IMR-90 (cell line): ENCODE results near the gene TEX2. TPM values are rescaled to one million over a fixed set of nuclear protein-coding genes. Genes with fewer than 3 reads are reported as not detected.

ENCODE experiments used
- ATAC-seq: fragments of 200-7000 bp; cut with Tn5 transposase; 2 replicates; pipeline ENCODE4 v1.9.1; 2020; ENCODE audit warnings: low read depth, mild to moderate bottlenecking, moderate library complexity
- BruUV-seq: library from RNA; stranded (reverse); fragments of 400-500 nt; replicated peaks from 2 replicates; lab custom pipeline; 2021; lab: Mats Ljungman, UMichigan
- CTCF ChIA-PET: fragments of 300-600 bp; formaldehyde crosslinking; extraction: SDS; loops from one replicate; lab custom pipeline; 2021; ENCODE audit warnings: antibody characterized with exemption; lab: Yijun Ruan, JAX
- POLR2A ChIA-PET: fragments of 300-600 bp; sonication (Branson Sonifier 250); formaldehyde crosslinking; loops from one replicate; lab custom pipeline; 2022; ENCODE audit warnings: antibody characterized with exemption; ENCODE audit not compliant: unreplicated experiment; lab: Charles Lee
- DNase-seq: peaks from one replicate; pipeline ENCODE4 v3.0.0; 2013
- H2AFZ ChIP-seq: replicated peaks from 2 replicates; pipeline ENCODE3; 2013; ENCODE audit warnings: low read length, mild to moderate bottlenecking; ENCODE audit not compliant: poor library complexity
- H2AK5ac ChIP-seq: 2 replicates; pipeline ENCODE4 v1.6.1; 2013; ENCODE audit warnings: low read depth, low read length, inconsistent platforms
- H2AK9ac ChIP-seq: replicated peaks from 2 replicates; pipeline ENCODE3; 2013; ENCODE audit warnings: mild to moderate bottlenecking, low read depth, low read length, moderate library complexity; ENCODE audit not compliant: poor library complexity
- H2BK120ac ChIP-seq: 2 replicates; pipeline ENCODE4 v1.6.1; 2013; ENCODE audit warnings: low read depth, low read length, inconsistent platforms
- H2BK15ac ChIP-seq: 3 replicates; pipeline ENCODE4 v1.6.1; 2013; ENCODE audit warnings: low read depth, low read length, inconsistent platforms
- H2BK20ac ChIP-seq: 2 replicates; pipeline ENCODE4 v1.6.1; 2013; ENCODE audit warnings: low read depth, mild to moderate bottlenecking, inconsistent platforms, low read length, moderate library complexity
- H2BK5ac ChIP-seq: 2 replicates; pipeline ENCODE4 v1.6.1; 2013; ENCODE audit warnings: mild to moderate bottlenecking, low read depth, low read length, inconsistent platforms; ENCODE audit not compliant: poor library complexity, severe bottlenecking
- H3K14ac ChIP-seq: replicated peaks from 2 replicates; pipeline ENCODE4 v1.6.1; 2013; ENCODE audit warnings: low read depth, low read length, inconsistent platforms
- H3K18ac ChIP-seq: 2 replicates; pipeline ENCODE4 v1.6.1; 2013; ENCODE audit warnings: low read depth, low read length, control low read depth
- H3K23ac ChIP-seq: 2 replicates; pipeline ENCODE4 v1.6.1; 2013; ENCODE audit warnings: low read depth, low read length, inconsistent platforms
- H3K27ac ChIP-seq: 2 replicates; pipeline ENCODE4 v1.5.1; 2013; ENCODE audit warnings: mild to moderate bottlenecking, control low read depth, low read length; ENCODE audit not compliant: insufficient read depth
- H3K27me3 ChIP-seq: 2 replicates; pipeline ENCODE4 v1.6.1; 2013; ENCODE audit warnings: low read length; ENCODE audit not compliant: control insufficient read depth, insufficient read depth
- H3K36me3 ChIP-seq: 2 replicates; pipeline ENCODE4 v1.6.1; 2013; ENCODE audit warnings: low read length, mixed read lengths; ENCODE audit not compliant: control insufficient read depth, insufficient read depth
- H3K4ac ChIP-seq: 2 replicates; pipeline ENCODE4 v1.6.1; 2013; ENCODE audit warnings: low read depth, low read length, inconsistent platforms
- H3K4me1 ChIP-seq: 2 replicates; pipeline ENCODE4 v1.6.1; 2013; ENCODE audit warnings: low read length, mixed read lengths; ENCODE audit not compliant: control insufficient read depth, insufficient read depth
- H3K4me2 ChIP-seq: 2 replicates; pipeline ENCODE4 v1.6.1; 2013; ENCODE audit warnings: low read depth, mild to moderate bottlenecking, control low read depth, low read length, moderate library complexity
- H3K4me3 ChIP-seq: 2 replicates; pipeline ENCODE4 v1.5.1; 2013; ENCODE audit warnings: low read depth, mild to moderate bottlenecking, control low read depth, low read length, moderate library complexity; ENCODE audit not compliant: insufficient read depth
- H3K56ac ChIP-seq: 2 replicates; pipeline ENCODE4 v1.6.1; 2013; ENCODE audit warnings: low read length, inconsistent platforms; ENCODE audit not compliant: insufficient read depth; ENCODE audit errors: extremely low read depth
- H3K79me1 ChIP-seq, 2 experiments: 2 replicates each; pipeline ENCODE4 v1.6.1; 2013; ENCODE audit warnings: low read length in 2 of 2, inconsistent platforms in 1 of 2, low read depth in 1 of 2
- H3K9ac ChIP-seq: 2 replicates; pipeline ENCODE4 v1.6.1; 2013; ENCODE audit warnings: low read depth, low read length, control low read depth
- H3K9me1 ChIP-seq: 2 replicates; pipeline ENCODE4 v1.6.1; 2013; ENCODE audit warnings: low read length, inconsistent platforms; ENCODE audit not compliant: insufficient read depth
- H3K9me3 ChIP-seq: 2 replicates; pipeline ENCODE4 v1.6.1; 2013; ENCODE audit warnings: low read length; ENCODE audit not compliant: control insufficient read depth, insufficient read depth
- H4K20me1 ChIP-seq: 2 replicates; pipeline ENCODE4 v1.6.1; 2013; ENCODE audit warnings: low read length, inconsistent platforms; ENCODE audit not compliant: insufficient read depth
- H4K5ac ChIP-seq: 2 replicates; pipeline ENCODE4 v1.6.1; 2013; ENCODE audit warnings: mild to moderate bottlenecking, low read depth, low read length, control low read depth
- H4K8ac ChIP-seq, 2 experiments: 2 replicates each; pipeline ENCODE4 v1.6.1; 2013; ENCODE audit warnings: low read depth in 2 of 2, low read length in 2 of 2, control low read depth in 1 of 2, inconsistent platforms in 1 of 2
- H4K91ac ChIP-seq: 2 replicates; pipeline ENCODE4 v1.6.1; 2013; ENCODE audit warnings: low read depth, low read length, inconsistent platforms; ENCODE audit not compliant: insufficient read depth
- BHLHE40 ChIP-seq: fragments of 150-350 bp; IDR thresholded peaks from 2 replicates; pipeline ENCODE4 v1.6.1; 2016; ENCODE audit warnings: mild to moderate bottlenecking, low read depth, low read length
- CEBPB ChIP-seq: IDR thresholded peaks from 2 replicates; pipeline ENCODE4 v1.6.1; 2012; ENCODE audit warnings: low read depth, low read length, improper control_type of control experiment
- CHD1 ChIP-seq: IDR thresholded peaks from 2 replicates; pipeline ENCODE4 v1.6.1; 2012; ENCODE audit warnings: low read depth, low read length, improper control_type of control experiment
- FOS ChIP-seq: fragments of 150-350 bp; IDR thresholded peaks from 2 replicates; pipeline ENCODE4 v1.6.1; 2016; ENCODE audit warnings: low read depth, low read length
- MAFK ChIP-seq: IDR thresholded peaks from 2 replicates; pipeline ENCODE4 v1.6.1; 2012; ENCODE audit warnings: low read depth, low read length, improper control_type of control experiment
- MAZ ChIP-seq: IDR thresholded peaks from 2 replicates; pipeline ENCODE4 v1.6.1; 2012; ENCODE audit warnings: low read depth, mild to moderate bottlenecking, low read length, improper control_type of control experiment, moderate library complexity, borderline replicate concordance
- MXI1 ChIP-seq: IDR thresholded peaks from 2 replicates; pipeline ENCODE4 v1.6.1; 2012; ENCODE audit warnings: low read depth, mild to moderate bottlenecking, low read length, moderate library complexity, borderline replicate concordance
- NFE2L2 ChIP-seq: fragments of 150-350 bp; IDR thresholded peaks from 2 replicates; pipeline ENCODE4 v1.6.1; 2016; ENCODE audit warnings: low read depth, mild to moderate bottlenecking, low read length
- POLR2A ChIP-seq: IDR thresholded peaks from 2 replicates; pipeline ENCODE4 v1.6.1; 2012; ENCODE audit warnings: mild to moderate bottlenecking, low read depth, low read length
- RAD21 ChIP-seq: IDR thresholded peaks from 2 replicates; pipeline ENCODE4 v1.6.1; 2012; ENCODE audit warnings: low read length, improper control_type of control experiment
- RCOR1 ChIP-seq: IDR thresholded peaks from 2 replicates; pipeline ENCODE4 v1.6.1; 2012; ENCODE audit warnings: mild to moderate bottlenecking, low read length, improper control_type of control experiment; ENCODE audit not compliant: insufficient replicate concordance
- RFX5 ChIP-seq: IDR thresholded peaks from 2 replicates; pipeline ENCODE4 v1.8.0; 2012; ENCODE audit warnings: low read depth, mild to moderate bottlenecking, low read length, moderate library complexity
- SMC3 ChIP-seq: fragments of 150-350 bp; IDR thresholded peaks from 2 replicates; pipeline ENCODE4 v1.6.1; 2016; ENCODE audit warnings: low read depth, mild to moderate bottlenecking, antibody characterized with exemption, low read length, moderate library complexity
- WGBS, 2 experiments: methylation state at CpG; one replicate each; pipeline versions ENCODE4 v1.1.5 to v1.1.7; 2013; ENCODE audit warnings: missing lambda C conversion rate in 2 of 2; ENCODE audit not compliant: insufficient read length in 1 of 2; ENCODE audit errors: extremely low coverage in 2 of 2; 5-methylcytosine and 5-hydroxymethylcytosine counted together
- dilution Hi-C: fragments of 300-500 bp; cut with HindIII; formaldehyde crosslinking; loops from one replicate; pipeline ENCODE4 v1.14.3; 2018; ENCODE audit warnings: low sequenced_read_pairs; ENCODE audit not compliant: unreplicated experiment
- in situ Hi-C: fragments of 300-500 bp; cut with MboI; formaldehyde crosslinking; loops from 3 replicates; pipeline ENCODE4 v1.14.3; 2019; ENCODE audit warnings: low sequenced_read_pairs, inconsistent platforms, mixed read lengths
- intact Hi-C: fragments of 100-400 bp; cut with micrococcal nuclease; formaldehyde crosslinking; loops from 2 replicates; pipeline ENCODE4 v1.10.0; 2022
- polyA plus RNA-seq, 3 experiments: library from polyadenylated mRNA; depleted of rRNA; stranded (reverse); fragments of >200 nt; gene quantifications; 2 replicates each; pipeline ENCODE4 v1.2.3, GENCODE V29; 2012; ENCODE audit warnings: low replicate concordance in 1 of 3
- total RNA-seq: library from RNA; depleted of rRNA; stranded (reverse); fragments of >200 nt; gene quantifications from 2 replicates; pipeline ENCODE4 v1.2.3, GENCODE V29; 2012
- TF ChIP-seq, protein P1 (sequence below): conservative IDR thresholded peaks from 2 replicates; pipeline ENCODE4 v1.5.1; 2012; ENCODE audit warnings: mild to moderate bottlenecking, low read depth, low read length, improper control_type of control experiment
- TF ChIP-seq, protein P2 (sequence below): fragments of 150-350 bp; IDR thresholded peaks from 2 replicates; pipeline ENCODE4 v1.6.1; 2017; ENCODE audit warnings: mild to moderate bottlenecking, antibody characterized with exemption, low read length, low read depth
- TF ChIP-seq, protein P3 (sequence below): fragments of 150-350 bp; IDR thresholded peaks from 2 replicates; pipeline ENCODE4 v1.6.1; 2016; ENCODE audit warnings: low read depth, mild to moderate bottlenecking, low read length, moderate library complexity, borderline replicate concordance

The TEX2 gene
- total and polyA plus RNA-seq, 2 of the 4 experiments (the other 2 are of a cell fraction) = 18.2 to 21.9 TPM

DNA sequence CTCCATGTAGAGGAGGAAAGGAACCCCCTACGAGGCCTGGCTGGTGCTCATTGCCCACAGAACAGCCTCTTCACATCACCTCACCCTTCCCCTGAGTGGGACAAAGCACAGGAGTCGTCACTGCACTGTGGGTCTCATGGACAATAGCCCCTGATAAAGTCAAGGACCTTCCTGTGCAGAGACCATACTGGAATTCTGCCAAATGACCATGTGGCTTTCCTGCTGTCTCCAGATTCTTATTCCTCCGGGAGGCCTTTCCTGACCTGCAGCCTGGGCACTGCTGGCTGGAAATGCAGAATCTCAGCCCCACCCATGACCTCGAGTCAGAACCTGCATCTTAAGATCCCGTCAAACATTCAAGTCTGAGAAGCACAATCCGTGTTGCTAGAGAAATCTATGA, 72.6 kb downstream of the TEX2 start:
- no peak overlapping the region for H3K4ac ChIP-seq
- in situ Hi-C loops (no loop called here), dilution Hi-C loops (no loop called here), intact Hi-C loops (no loop called here)
- no peak for TF ChIP-seq RAD21
- TF ChIP-seq POLR2A = no peak
- TF ChIP-seq, protein P1, sequence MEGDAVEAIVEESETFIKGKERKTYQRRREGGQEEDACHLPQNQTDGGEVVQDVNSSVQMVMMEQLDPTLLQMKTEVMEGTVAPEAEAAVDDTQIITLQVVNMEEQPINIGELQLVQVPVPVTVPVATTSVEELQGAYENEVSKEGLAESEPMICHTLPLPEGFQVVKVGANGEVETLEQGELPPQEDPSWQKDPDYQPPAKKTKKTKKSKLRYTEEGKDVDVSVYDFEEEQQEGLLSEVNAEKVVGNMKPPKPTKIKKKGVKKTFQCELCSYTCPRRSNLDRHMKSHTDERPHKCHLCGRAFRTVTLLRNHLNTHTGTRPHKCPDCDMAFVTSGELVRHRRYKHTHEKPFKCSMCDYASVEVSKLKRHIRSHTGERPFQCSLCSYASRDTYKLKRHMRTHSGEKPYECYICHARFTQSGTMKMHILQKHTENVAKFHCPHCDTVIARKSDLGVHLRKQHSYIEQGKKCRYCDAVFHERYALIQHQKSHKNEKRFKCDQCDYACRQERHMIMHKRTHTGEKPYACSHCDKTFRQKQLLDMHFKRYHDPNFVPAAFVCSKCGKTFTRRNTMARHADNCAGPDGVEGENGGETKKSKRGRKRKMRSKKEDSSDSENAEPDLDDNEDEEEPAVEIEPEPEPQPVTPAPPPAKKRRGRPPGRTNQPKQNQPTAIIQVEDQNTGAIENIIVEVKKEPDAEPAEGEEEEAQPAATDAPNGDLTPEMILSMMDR = no peak
- no peak for TF ChIP-seq CEBPB
- TF ChIP-seq MAZ = no peak
- no peak for TF ChIP-seq MXI1
- no peak for TF ChIP-seq BHLHE40
- TF ChIP-seq, protein P2, sequence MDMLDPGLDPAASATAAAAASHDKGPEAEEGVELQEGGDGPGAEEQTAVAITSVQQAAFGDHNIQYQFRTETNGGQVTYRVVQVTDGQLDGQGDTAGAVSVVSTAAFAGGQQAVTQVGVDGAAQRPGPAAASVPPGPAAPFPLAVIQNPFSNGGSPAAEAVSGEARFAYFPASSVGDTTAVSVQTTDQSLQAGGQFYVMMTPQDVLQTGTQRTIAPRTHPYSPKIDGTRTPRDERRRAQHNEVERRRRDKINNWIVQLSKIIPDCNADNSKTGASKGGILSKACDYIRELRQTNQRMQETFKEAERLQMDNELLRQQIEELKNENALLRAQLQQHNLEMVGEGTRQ = no peak
- TF ChIP-seq RCOR1 = no peak
- TF ChIP-seq SMC3 = no peak
- no peak for TF ChIP-seq RFX5
- TF ChIP-seq MAFK = no peak
- no peak for TF ChIP-seq CHD1
- TF ChIP-seq, protein P3, sequence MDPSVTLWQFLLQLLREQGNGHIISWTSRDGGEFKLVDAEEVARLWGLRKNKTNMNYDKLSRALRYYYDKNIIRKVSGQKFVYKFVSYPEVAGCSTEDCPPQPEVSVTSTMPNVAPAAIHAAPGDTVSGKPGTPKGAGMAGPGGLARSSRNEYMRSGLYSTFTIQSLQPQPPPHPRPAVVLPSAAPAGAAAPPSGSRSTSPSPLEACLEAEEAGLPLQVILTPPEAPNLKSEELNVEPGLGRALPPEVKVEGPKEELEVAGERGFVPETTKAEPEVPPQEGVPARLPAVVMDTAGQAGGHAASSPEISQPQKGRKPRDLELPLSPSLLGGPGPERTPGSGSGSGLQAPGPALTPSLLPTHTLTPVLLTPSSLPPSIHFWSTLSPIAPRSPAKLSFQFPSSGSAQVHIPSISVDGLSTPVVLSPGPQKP = no peak
- no peak for TF ChIP-seq NFE2L2
- TF ChIP-seq FOS = no peak
- no peak overlapping the region for H2AK9ac ChIP-seq
- ChIA-PET CTCF (no interaction called here), POLR2A (no interaction called here)
- H2BK120ac ChIP-seq = no peak overlapping the region
- H3K9ac ChIP-seq = no peak overlapping the region
- peaks cover 0 to 5% of the 10 kb centered on the region in 2 experiments; a peak in 1 of 4 replicates for H3K79me1 ChIP-seq
- H3K14ac ChIP-seq = no peak overlapping the region
- H3K9me1 ChIP-seq = peaks cover 2% of the 10 kb centered on the region; the same call in 1 of the 2 replicates
- H3K36me3 ChIP-seq = peaks cover 11% of the 10 kb centered on the region
- no peak overlapping the region for H2BK20ac ChIP-seq
- no peak overlapping the region for H4K5ac ChIP-seq
- H3K4me1 ChIP-seq = no peaks in the 10 kb centered on the region
- H3K27me3 ChIP-seq = no peaks in the 10 kb centered on the region
- no peak overlapping the region for H4K91ac ChIP-seq
- ATAC-seq (no peak), DNase-seq (no peak)
- no peak overlapping the region for H3K4me2 ChIP-seq
- no peak overlapping the region for H2BK15ac ChIP-seq
- no peaks in the 10 kb centered on the region for H4K20me1 ChIP-seq
- H2AFZ ChIP-seq = no peak overlapping the region
- BruUV-seq = no TSS peak
- 76% methylated on average over 3 of the region's 6 CpGs; no CpG with 5 or more reads in 1 of the 2 experiments for WGBS, 2 experiments
- no peak overlapping the region for H3K18ac ChIP-seq
- H3K9me3 ChIP-seq = no peaks in the 10 kb centered on the region
- no peak overlapping the region for H3K4me3 ChIP-seq
- no peak overlapping the region for H3K27ac ChIP-seq
- no peak overlapping the region for H2AK5ac ChIP-seq
- no peak overlapping the region for H3K23ac ChIP-seq
- no peak overlapping the region for H2BK5ac ChIP-seq
- H4K8ac ChIP-seq = no peak overlapping the region
- no peak overlapping the region for H3K56ac ChIP-seq
